PFSK-1 (cell line): ENCODE measurements around the gene DIP2B.

Source experiments
- FOXP2 ChIP-seq: optimal IDR thresholded peaks from 2 replicates; pipeline ENCODE3; 2011; ENCODE audit warnings: borderline replicate concordance, control low read depth, inconsistent platforms; ENCODE audit not compliant: insufficient read depth; ENCODE audit errors: extremely low read length, extremely low read depth
- POLR2AphosphoS5 ChIP-seq: IDR thresholded peaks from 2 replicates; pipeline ENCODE4 v1.6.1; 2012; ENCODE audit warnings: low read depth, mild to moderate bottlenecking, control low read depth, low read length, moderate library complexity
- REST ChIP-seq, 2 experiments: IDR thresholded peaks; 2 replicates each; pipeline versions ENCODE4 v1.6.1 to v1.8.0; 2011 to 2012; ENCODE audit warnings: low read depth in 2 of 2, low read length in 2 of 2, control low read depth in 1 of 2, inconsistent platforms in 1 of 2, mild to moderate bottlenecking in 1 of 2, moderate library complexity in 1 of 2; ENCODE audit not compliant: insufficient read depth in 1 of 2
- SIN3A ChIP-seq: IDR thresholded peaks from 2 replicates; pipeline ENCODE4 v1.6.1; 2012; ENCODE audit warnings: mild to moderate bottlenecking, low read length, moderate library complexity, borderline replicate concordance; ENCODE audit not compliant: insufficient read depth
- TAF1 ChIP-seq: IDR thresholded peaks from 2 replicates; pipeline ENCODE4 v1.6.1; 2012; ENCODE audit warnings: low read length, control low read depth, borderline replicate concordance; ENCODE audit not compliant: insufficient read depth

The DIP2B gene

DNA sequence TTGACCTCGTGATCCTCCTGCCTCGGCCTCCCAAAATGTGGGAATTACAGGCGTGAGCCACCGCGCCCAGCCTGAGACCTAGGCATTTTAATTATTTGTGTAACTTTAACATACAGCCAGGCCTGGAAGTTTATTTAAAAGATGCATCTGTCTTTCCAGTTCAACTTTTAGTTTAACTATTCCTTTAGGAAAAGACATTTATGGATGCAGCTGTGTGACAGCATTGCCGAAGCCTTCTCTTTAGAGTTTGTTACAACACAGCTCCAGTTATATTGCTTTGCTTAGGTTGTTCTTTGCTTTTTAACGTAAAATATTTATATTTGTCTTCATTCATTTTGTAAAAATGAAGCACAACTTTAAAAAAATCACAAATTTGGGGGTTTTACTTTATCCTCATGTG, 67.0 kb downstream of the DIP2B start:
- TF ChIP-seq POLR2AphosphoS5, result no peak
- no peak for TF ChIP-seq SIN3A
- TF ChIP-seq FOXP2, result no peak

GRCh38 chr12:50572287-50572686, 67.5 kb downstream of the DIP2B start:
- TF ChIP-seq FOXP2 (no peak), POLR2AphosphoS5 (no peak), TAF1 (no peak), REST (IDR thresholded peaks at IDR 0.05; ENCODE audit: insufficient read depth in 1 of 2, low read depth in 2 of 2, low read length in 2 of 2) (no peak), SIN3A (no peak)

DNA sequence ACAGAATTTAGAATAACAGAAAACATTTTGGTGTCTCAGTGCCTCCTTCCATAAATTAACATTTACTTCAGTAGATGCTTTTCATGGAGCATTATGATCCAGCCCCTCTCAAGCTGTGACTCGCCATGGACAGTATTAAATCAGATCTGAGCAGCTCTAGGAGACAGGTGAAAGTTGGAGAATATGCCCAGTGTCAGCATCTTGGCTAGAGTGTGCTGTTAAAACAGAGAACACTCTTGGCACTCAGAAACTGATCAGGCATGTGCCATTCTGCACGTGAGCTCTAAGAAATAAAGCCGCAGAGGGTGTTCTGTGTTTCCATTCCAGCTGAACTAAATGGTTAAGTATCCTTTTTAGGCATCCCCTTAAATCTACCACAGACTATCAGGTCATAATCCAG, 68.0 kb downstream of the DIP2B start:
- TF ChIP-seq FOXP2, result no peak
- TF ChIP-seq REST (IDR thresholded peaks at IDR 0.05; ENCODE audit: insufficient read depth in 1 of 2, low read depth in 2 of 2, low read length in 2 of 2), result no peak

GRCh38 chr12:50573271-50573670, 68.5 kb downstream of the DIP2B start:
- TF ChIP-seq FOXP2 (no peak), SIN3A (no peak), REST (IDR thresholded peaks at IDR 0.05; ENCODE audit: insufficient read depth in 1 of 2, low read depth in 2 of 2, low read length in 2 of 2) (no peak), TAF1 (no peak), POLR2AphosphoS5 (no peak)

DNA sequence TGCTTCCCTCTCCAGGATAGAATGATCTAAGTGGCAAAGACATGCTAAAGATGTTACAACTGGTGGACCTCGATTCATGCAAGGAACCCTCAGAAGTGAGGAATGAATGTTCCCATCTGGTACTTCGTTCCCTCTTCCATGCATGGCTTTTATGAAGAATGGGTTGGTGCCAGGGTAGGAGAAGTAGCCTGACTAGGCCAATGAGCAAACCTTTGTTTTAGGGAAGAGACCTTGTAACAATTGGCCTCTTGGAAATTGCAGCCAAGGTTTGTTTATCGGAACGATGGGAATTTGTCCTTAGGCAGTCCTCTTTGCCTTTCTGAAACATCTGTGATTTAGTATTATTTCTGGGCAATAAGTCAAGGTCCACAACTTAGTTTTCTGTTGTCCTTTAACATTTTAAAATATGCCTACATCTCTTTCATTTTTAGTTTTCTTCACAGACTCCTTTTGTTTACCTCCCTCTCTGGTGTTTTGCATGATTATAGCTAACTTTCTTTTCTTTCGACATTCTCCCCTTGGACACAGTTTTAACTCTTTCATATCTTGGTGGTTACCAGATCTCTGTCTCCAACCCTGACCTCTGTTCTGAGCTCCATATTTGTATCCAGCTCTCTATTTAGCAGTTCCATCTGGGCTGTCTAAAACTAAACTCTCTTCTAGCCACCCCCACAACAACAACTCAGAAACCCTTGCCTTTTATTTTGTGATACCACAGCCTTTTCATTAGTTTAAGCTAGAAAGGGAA, 70.0 kb downstream of the DIP2B start:
- TF ChIP-seq POLR2AphosphoS5 (no peak), FOXP2 (no peak)

DNA sequence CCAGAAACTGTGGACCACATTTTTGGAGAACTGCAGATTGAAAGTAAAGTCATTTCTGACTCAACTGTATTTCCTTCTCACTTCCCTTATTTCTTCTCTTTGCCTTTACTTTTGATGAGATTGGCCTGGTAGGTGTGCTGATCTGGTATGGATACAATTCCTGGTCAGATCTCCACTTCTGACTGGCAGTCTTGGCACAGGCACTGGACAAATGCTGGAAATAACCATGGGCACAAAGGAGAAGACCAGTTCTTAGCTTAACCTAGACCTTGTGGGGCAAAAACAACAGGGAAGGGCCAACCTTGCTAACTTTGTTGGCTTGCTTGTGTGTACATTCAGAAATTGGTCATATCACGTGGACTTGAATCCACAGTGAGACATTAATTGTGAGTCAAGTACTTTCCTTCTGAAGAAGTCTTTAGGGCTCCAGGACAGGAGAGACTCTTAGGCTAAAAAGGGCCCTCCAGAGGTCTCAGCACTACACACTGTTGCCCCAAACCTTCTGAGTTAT, 75.0 kb downstream of the DIP2B start:
- TF ChIP-seq FOXP2 (no peak), POLR2AphosphoS5 (no peak), SIN3A (no peak), REST (IDR thresholded peaks at IDR 0.05; ENCODE audit: insufficient read depth in 1 of 2, low read depth in 2 of 2, low read length in 2 of 2) (no peak), TAF1 (no peak)
